Hepatocyte (in vitro differentiated cells): Measurements from ENCODE around the gene PTGDS. TPM values are rescaled to one million over a fixed set of nuclear protein-coding genes. Genes with fewer than 3 reads are reported as not detected.

ENCODE experiments used
- DNase-seq: peaks from one replicate; pipeline ENCODE4 v3.0.0-alpha.2; 2016; ENCODE audit warnings: low spot score
- H2AFZ ChIP-seq: fragments of 200-600 bp; sonication (generic); 2 replicates; pipeline ENCODE4 v1.6.0; 2016; ENCODE audit warnings: antibody characterized with exemption, mild to moderate bottlenecking
- H3K27ac ChIP-seq: fragments of 200-600 bp; sonication (generic); 2 replicates; pipeline ENCODE4 v1.5.1; 2016; ENCODE audit warnings: mild to moderate bottlenecking
- H3K27me3 ChIP-seq: fragments of 200-600 bp; sonication (generic); 2 replicates; pipeline ENCODE4 v1.6.1; 2016
- H3K36me3 ChIP-seq: fragments of 200-600 bp; sonication (generic); replicated peaks from 2 replicates; pipeline ENCODE4 v1.5.1; 2016; ENCODE audit warnings: low read depth; ENCODE audit not compliant: insufficient read depth
- H3K4me1 ChIP-seq: fragments of 200-600 bp; sonication (generic); 2 replicates; pipeline ENCODE4 v1.5.1; 2016; ENCODE audit warnings: mild to moderate bottlenecking, moderate library complexity; ENCODE audit not compliant: insufficient read depth
- H3K4me2 ChIP-seq: fragments of 200-600 bp; sonication (generic); 2 replicates; pipeline ENCODE4 v1.6.0; 2016
- H3K4me3 ChIP-seq: fragments of 200-600 bp; sonication (generic); 2 replicates; pipeline ENCODE4 v1.5.1; 2016; ENCODE audit warnings: mild to moderate bottlenecking
- H3K79me2 ChIP-seq: fragments of 200-600 bp; sonication (generic); 2 replicates; pipeline ENCODE4 v1.6.0; 2017; ENCODE audit warnings: mild to moderate bottlenecking
- H3K9me2 ChIP-seq: fragments of 200-600 bp; sonication (generic); replicated peaks from 2 replicates; pipeline ENCODE4 v1.6.0; 2017; ENCODE audit warnings: mild to moderate bottlenecking; ENCODE audit not compliant: insufficient read depth
- H3K9me3 ChIP-seq: fragments of 200-600 bp; sonication (generic); 2 replicates; pipeline ENCODE4 v1.5.1; 2016; ENCODE audit warnings: low read depth, mild to moderate bottlenecking
- H4K20me1 ChIP-seq: fragments of 200-600 bp; sonication (generic); 2 replicates; pipeline ENCODE4 v1.6.0; 2016; ENCODE audit warnings: mild to moderate bottlenecking; ENCODE audit not compliant: insufficient read depth, poor library complexity, severe bottlenecking
- EZH2 ChIP-seq: fragments of 200-600 bp; sonication (generic); IDR thresholded peaks from 2 replicates; pipeline ENCODE4 v1.6.1; 2016; ENCODE audit warnings: antibody characterized with exemption, mild to moderate bottlenecking, borderline replicate concordance
- EZH2phosphoT487 ChIP-seq: fragments of 200-600 bp; sonication (generic); IDR thresholded peaks from one replicate; pipeline ENCODE4 v1.6.1; 2018; ENCODE audit warnings: antibody characterized with exemption, mild to moderate bottlenecking, low read depth, moderate library complexity; ENCODE audit not compliant: unreplicated experiment, severe bottlenecking
- WGBS: methylation state at CpG from one replicate; pipeline ENCODE4 v1.1.6; 2016; ENCODE audit warnings: low lambda C conversion rate; ENCODE audit errors: missing lambda C conversion rate; 5-methylcytosine and 5-hydroxymethylcytosine counted together
- polyA plus RNA-seq: library from polyadenylated mRNA; unstranded; fragments of >200 nt; fragmentation: Nextera tagmentation; extraction: Ambion mirVana; gene quantifications from 2 replicates; pipeline ENCODE4 v1.2.1, GENCODE V29; 2016
- total RNA-seq: library from RNA; depleted of rRNA; stranded (reverse); fragments of >200 nt; gene quantifications from 2 replicates; pipeline ENCODE4 v1.2.3, GENCODE V29; 2014
- TF ChIP-seq, protein P1 (sequence below): fragments of 200-600 bp; sonication (generic); IDR thresholded peaks from 2 replicates; pipeline ENCODE4 v1.5.1; 2016; ENCODE audit warnings: antibody characterized with exemption, mild to moderate bottlenecking; ENCODE audit not compliant: poor library complexity

The PTGDS gene
- total and polyA plus RNA-seq, 2 experiments from 2014 or later, result 56.0 to 290 TPM

DNA sequence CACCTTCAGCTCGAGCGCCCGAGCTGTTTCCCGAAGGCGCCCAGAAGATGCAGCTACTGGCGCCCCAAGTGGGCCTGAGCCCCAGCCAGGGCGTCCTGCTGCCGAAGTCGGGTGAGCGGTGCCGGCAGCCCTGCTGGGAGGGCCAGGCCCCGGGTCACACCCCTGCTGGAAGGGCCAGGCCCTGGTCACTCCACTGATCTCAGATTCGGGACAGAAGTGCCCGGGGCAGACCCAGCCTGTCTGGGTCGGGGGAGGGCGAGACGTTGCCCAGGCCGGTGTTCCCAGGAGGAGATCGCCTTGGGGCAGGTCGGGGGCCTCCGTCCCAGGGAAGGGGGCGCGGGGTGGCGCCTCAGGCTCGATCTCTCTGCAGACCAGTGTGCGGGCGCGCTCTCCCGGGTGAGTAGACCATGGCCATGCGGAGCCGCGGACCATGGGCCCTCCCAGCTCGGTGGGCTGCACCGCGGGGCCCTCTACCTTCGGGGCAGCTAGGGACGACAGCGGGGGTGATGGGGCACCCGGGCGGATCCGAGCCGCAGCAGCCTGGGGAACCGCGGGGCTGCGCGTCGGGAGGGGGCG is 7.8 kb downstream of the PTGDS start:
- H3K4me2 ChIP-seq, result peak overlapping the region; percentile 54
- H3K79me2 ChIP-seq, result no peaks in the 10 kb centered on the region
- H3K27ac ChIP-seq, result no peak overlapping the region
- WGBS, result 37% methylated on average over 7 of the region's 48 CpGs
- TF ChIP-seq EZH2phosphoT487, result no peak
- peak; percentile 63 for TF ChIP-seq EZH2
- TF ChIP-seq, protein P1, sequence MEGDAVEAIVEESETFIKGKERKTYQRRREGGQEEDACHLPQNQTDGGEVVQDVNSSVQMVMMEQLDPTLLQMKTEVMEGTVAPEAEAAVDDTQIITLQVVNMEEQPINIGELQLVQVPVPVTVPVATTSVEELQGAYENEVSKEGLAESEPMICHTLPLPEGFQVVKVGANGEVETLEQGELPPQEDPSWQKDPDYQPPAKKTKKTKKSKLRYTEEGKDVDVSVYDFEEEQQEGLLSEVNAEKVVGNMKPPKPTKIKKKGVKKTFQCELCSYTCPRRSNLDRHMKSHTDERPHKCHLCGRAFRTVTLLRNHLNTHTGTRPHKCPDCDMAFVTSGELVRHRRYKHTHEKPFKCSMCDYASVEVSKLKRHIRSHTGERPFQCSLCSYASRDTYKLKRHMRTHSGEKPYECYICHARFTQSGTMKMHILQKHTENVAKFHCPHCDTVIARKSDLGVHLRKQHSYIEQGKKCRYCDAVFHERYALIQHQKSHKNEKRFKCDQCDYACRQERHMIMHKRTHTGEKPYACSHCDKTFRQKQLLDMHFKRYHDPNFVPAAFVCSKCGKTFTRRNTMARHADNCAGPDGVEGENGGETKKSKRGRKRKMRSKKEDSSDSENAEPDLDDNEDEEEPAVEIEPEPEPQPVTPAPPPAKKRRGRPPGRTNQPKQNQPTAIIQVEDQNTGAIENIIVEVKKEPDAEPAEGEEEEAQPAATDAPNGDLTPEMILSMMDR, result no peak
- no peak overlapping the region for H3K4me3 ChIP-seq
- no peaks in the 10 kb centered on the region for H3K36me3 ChIP-seq
- H2AFZ ChIP-seq, result no peak overlapping the region
- H3K9me3 ChIP-seq, result no peaks in the 10 kb centered on the region
- H3K27me3 ChIP-seq, result peaks cover 15% of the 10 kb centered on the region
- no peaks in the 10 kb centered on the region for H3K9me2 ChIP-seq
- no peak for DNase-seq
- H4K20me1 ChIP-seq, result no peaks in the 10 kb centered on the region
- H3K4me1 ChIP-seq, result peaks cover 3% of the 10 kb centered on the region

DNA sequence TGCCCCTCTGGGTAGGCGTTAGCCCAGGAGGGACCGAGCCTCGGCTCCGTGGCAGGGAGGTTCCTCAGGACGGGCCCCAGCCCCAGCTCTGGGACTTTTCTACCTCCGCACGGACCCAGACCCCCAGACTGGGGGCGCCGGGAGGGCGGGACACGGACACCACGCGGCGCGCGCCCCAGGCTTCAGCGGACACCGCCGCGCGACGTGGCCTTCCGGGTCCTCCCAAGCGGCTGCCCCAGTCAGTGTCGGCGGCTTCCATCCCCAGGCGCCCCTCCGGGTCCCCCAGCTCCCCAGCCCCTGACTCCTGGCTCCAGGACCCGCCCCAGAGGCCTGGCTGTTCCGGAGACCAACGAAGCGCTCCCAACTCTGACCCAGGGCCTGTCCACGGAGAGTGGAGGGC is 8.5 kb downstream of the PTGDS start:
- Histone ChIP-seq H3K79me2 (no peaks in the 10 kb centered on the region), H4K20me1 (no peaks in the 10 kb centered on the region), H3K4me2 (peak overlapping the region; percentile 54), H3K27ac (no peak overlapping the region), H3K4me1 (peaks cover 3% of the 10 kb centered on the region), H2AFZ (no peak overlapping the region), H3K9me2 (no peaks in the 10 kb centered on the region), H3K4me3 (no peak overlapping the region), H3K36me3 (no peaks in the 10 kb centered on the region), H3K27me3 (peaks cover 15% of the 10 kb centered on the region), H3K9me3 (no peaks in the 10 kb centered on the region)
- DNase-seq, result no peak
- 33% methylated on average over 7 of the region's 33 CpGs for WGBS
- TF ChIP-seq, protein P1, result no peak
- TF ChIP-seq EZH2 (no peak), EZH2phosphoT487 (no peak)

DNA sequence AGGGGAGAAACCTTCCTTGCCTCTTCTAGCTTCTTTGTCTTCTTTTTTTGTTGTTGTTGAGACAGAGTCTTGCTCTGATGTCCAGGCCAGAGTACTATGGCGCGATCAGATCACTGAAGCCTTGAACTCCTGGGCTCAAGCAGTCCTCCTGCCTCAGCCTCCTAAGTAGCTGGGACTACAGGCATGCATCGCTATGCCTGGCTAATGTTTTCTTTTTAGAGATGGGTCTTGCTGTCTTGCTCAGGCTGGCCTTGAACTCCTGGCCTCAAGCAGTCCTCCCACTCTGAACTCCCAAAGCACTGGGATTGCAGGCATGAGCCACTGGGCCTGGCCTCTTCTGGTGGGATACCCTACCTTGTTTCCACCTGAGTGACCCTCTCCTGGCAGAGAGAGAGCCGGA is 11.6 kb downstream of the PTGDS start:
- no peak overlapping the region for H3K4me2 ChIP-seq
- TF ChIP-seq EZH2phosphoT487 (no peak), EZH2 (no peak)
- TF ChIP-seq, protein P1, result no peak
- no peaks in the 10 kb centered on the region for H3K9me3 ChIP-seq
- no peak overlapping the region for H2AFZ ChIP-seq
- H3K4me1 ChIP-seq, result peaks cover 3% of the 10 kb centered on the region
- WGBS, result 95% methylated on average over 4 of the region's 4 CpGs
- no peak for DNase-seq
- no peaks in the 10 kb centered on the region for H4K20me1 ChIP-seq
- no peaks in the 10 kb centered on the region for H3K36me3 ChIP-seq
- H3K9me2 ChIP-seq, result no peaks in the 10 kb centered on the region
- no peak overlapping the region for H3K27ac ChIP-seq
- peaks cover 7% of the 10 kb centered on the region for H3K79me2 ChIP-seq
- H3K27me3 ChIP-seq, result peaks cover 15% of the 10 kb centered on the region
- no peak overlapping the region for H3K4me3 ChIP-seq
